ENCODE data around the gene ZCWPW1. TPM values are rescaled to one million over a fixed set of nuclear protein-coding genes. Genes with fewer than 3 reads are reported as not detected.

The ZCWPW1 gene
- total and polyA plus RNA-seq, 10 of the 15 experiments (the other 5 are each of a cell fraction or from before 2014, with no cell fraction given) = 1.3 to 4.4 (median 3.7) TPM

- ChIA-PET CTCF (interaction anchor here (0.7 to 3.3 kb wide), 4 partner anchors 29 to 234 kb away, joined by 3 to 39 read pairs (median 5); no protein-coding TSS in a partner anchor), POLR2A (interaction anchor here (0.8 to 1.9 kb wide), 8 partner anchors 62 to 173 kb away, joined by 3 to 8 read pairs (median 3); partner anchors contain the start of gene ZCWPW1), RAD21 (ENCODE audit: unreplicated experiment) (interaction anchor here (0.6 to 2.5 kb wide), 8 partner anchors 18 to 234 kb away, joined by 3 to 20 read pairs (median 4); no protein-coding TSS in a partner anchor), SMC1A (ENCODE audit: uncharacterized antibody, unreplicated experiment) (interaction anchor here (0.7 to 3.6 kb wide), 6 partner anchors 8 to 63 kb away, joined by 3 to 16 read pairs (median 4); no protein-coding TSS in a partner anchor)
- no TSS peak for BruUV-seq (replicated peaks)
- intact Hi-C loops (cut with micrococcal nuclease; ENCODE audit: unreplicated experiment) (loop anchor here (2.0 to 10.0 kb wide), 2 partner anchors 40 to 178 kb away; no protein-coding TSS in a partner anchor), in situ Hi-C loops (cut with MboI) (no loop called here)
- FAIRE-seq (no peak), ATAC-seq (peak; percentile 45), DNase-seq (ENCODE audit: low read depth, low spot score) (peak; percentile 58)
- 6% methylated on average over 15 of the region's 16 CpGs for WGBS (ENCODE audit: insufficient coverage, insufficient replicate concordance, low lambda C conversion rate, missing lambda C conversion rate)
- Histone ChIP-seq H2AFZ (ENCODE audit: control insufficient read depth, low read depth, low read length) (no peak overlapping the region; the same call in 1 of the 2 replicates), H3K36me3 (ENCODE audit: control insufficient read depth in 2 of 2, insufficient read depth in 2 of 2, low read length in 1 of 2) (peaks cover under 1 to 11% of the 10 kb centered on the region in 2 experiments), H3K27me3 (replicated peaks in 1 of 2; ENCODE audit: control insufficient read depth in 2 of 2, insufficient read depth in 2 of 2, low read length in 1 of 2) (no peaks in the 10 kb centered on the region), H3K4me3 (0 out of 2 replicates have a peak overlapping the region, but pooled peaks have one; percentile 2), H3K4me1 (ENCODE audit: control insufficient read depth, insufficient read depth, low read length) (peaks cover 61% of the 10 kb centered on the region), H3K4me2 (ENCODE audit: control insufficient read depth, insufficient read depth) (peak overlapping the region; percentile 74), H3K27ac (ENCODE audit: control insufficient read depth, insufficient read depth) (peak overlapping the region; percentile 95), H3K9me3 (replicated peaks; ENCODE audit: control insufficient read depth, insufficient read depth, low read length) (no peaks in the 10 kb centered on the region), H4K20me1 (ENCODE audit: control insufficient read depth, insufficient read depth) (no peaks in the 10 kb centered on the region), H3K79me2 (ENCODE audit: control insufficient read depth, insufficient read depth, low read length) (no peaks in the 10 kb centered on the region), H3K9ac (ENCODE audit: control insufficient read depth, insufficient read depth, low read length) (peak overlapping the region; percentile 65)
- TF ChIP-seq ZNF24 (IDR thresholded peaks at IDR 0.05) (no peak), EGR1 (IDR thresholded peaks at IDR 0.05; ENCODE audit: borderline replicate concordance in 1 of 2, low read depth in 2 of 2, low read length in 2 of 2) (peak; percentile 72 to 99), FOXK2 (IDR thresholded peaks at IDR 0.05) (peak; percentile 93), ZNF274 (IDR thresholded peaks at IDR 0.05; ENCODE audit: insufficient read depth, insufficient read length) (no peak), NBN (IDR thresholded peaks at IDR 0.05) (peak; percentile 92), E2F4 (IDR thresholded peaks at IDR 0.05; ENCODE audit: low read depth, low read length) (no peak), ZNF687 (IDR thresholded peaks at IDR 0.05) (peak; percentile 74), HCFC1 (IDR thresholded peaks at IDR 0.05; ENCODE audit: low read length) (no peak), SMAD5 (IDR thresholded peaks at IDR 0.05; ENCODE audit: low read depth) (no peak), ESRRA (IDR thresholded peaks at IDR 0.05; ENCODE audit: low read length) (no peak), SP1 (IDR thresholded peaks at IDR 0.05; ENCODE audit: low read depth, low read length) (peak; percentile 40), SMARCA5 (IDR thresholded peaks at IDR 0.05) (no peak), HDGF (IDR thresholded peaks at IDR 0.05) (peak; percentile 98; the same call in 1 of the 2 replicates), IKZF2 (IDR thresholded peaks at IDR 0.05) (peak; percentile 53 to 58; a peak in 3 of 4 replicates), NR2F1 (conservative IDR thresholded peaks at IDR 0.05) (peak; percentile 82)
- TF ChIP-seq, protein P1, sequence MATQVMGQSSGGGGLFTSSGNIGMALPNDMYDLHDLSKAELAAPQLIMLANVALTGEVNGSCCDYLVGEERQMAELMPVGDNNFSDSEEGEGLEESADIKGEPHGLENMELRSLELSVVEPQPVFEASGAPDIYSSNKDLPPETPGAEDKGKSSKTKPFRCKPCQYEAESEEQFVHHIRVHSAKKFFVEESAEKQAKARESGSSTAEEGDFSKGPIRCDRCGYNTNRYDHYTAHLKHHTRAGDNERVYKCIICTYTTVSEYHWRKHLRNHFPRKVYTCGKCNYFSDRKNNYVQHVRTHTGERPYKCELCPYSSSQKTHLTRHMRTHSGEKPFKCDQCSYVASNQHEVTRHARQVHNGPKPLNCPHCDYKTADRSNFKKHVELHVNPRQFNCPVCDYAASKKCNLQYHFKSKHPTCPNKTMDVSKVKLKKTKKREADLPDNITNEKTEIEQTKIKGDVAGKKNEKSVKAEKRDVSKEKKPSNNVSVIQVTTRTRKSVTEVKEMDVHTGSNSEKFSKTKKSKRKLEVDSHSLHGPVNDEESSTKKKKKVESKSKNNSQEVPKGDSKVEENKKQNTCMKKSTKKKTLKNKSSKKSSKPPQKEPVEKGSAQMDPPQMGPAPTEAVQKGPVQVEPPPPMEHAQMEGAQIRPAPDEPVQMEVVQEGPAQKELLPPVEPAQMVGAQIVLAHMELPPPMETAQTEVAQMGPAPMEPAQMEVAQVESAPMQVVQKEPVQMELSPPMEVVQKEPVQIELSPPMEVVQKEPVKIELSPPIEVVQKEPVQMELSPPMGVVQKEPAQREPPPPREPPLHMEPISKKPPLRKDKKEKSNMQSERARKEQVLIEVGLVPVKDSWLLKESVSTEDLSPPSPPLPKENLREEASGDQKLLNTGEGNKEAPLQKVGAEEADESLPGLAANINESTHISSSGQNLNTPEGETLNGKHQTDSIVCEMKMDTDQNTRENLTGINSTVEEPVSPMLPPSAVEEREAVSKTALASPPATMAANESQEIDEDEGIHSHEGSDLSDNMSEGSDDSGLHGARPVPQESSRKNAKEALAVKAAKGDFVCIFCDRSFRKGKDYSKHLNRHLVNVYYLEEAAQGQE (IDR thresholded peaks at IDR 0.05; ENCODE audit: low read depth, low read length) = no peak
Measured at GRCh38 chr7:100366411-100367250, 61.9 kb downstream of the ZCWPW1 start.
